GM18502 (cell line): ENCODE data around the gene GJC1.

Source experiments
- ATAC-seq: cut with Tn5 transposase; IDR thresholded peaks from one replicate; pipeline ENCODE4 v1.9.1; 2021; ENCODE audit warnings: mild to moderate bottlenecking; ENCODE audit not compliant: unreplicated experiment, poor library complexity

Gene GJC1

DNA sequence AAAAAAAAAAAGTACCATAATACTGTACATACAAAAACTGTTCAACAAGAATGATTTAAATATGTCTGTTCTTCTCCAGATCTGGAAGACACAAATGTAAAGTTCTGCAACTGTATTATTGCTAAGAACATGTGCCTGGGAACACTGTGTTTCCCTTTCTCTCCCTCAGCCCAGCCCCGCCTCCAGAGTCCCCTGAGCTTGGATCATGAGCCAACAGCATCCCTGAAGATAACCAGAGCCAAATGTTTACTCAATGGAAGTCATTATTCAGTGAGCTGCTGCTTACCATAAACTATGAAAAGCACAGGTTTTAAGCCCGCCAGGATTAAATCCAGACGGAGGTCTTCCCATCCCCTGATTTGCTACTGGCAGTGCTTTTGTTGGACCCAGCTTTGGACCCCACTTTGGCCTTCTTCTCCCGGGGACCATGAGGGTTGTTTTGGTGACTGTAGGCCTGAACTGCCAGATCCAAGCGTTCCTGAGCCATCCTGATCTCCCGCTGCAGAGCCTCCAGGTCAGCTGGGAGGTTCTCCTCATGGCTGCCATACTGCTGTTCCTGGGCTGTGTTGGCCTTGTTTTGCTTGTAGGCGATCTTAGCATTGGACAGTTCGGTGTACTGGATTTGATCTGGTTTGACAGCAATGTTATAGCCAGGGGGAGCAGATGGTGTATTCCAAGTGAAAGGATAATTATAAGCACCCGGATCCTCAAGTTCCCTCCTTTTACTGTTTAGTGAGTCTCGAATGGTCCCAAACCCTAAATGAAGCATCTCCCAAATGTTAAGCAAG, 25.6 kb downstream of the GJC1 start:
- ATAC-seq, result no peak

DNA sequence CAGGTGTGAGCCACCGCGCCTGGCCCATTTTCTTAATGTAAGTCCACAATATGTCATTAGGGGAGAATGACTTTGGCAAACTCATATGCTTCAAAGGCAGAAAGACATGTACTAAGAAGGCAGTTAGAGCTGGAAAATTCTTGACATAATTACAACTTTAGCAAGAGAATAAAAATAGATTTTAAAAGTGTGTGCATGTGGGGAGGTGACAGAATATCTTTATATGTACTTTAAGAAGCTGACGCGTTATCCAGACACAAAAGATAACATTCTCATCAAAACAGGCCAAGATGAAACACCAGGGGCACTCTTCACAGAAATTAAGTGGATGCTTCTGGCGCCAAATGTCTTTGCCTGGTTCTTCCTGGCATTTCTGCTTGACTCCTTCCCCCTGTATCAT, 28.2 kb downstream of the GJC1 start:
- no peak for ATAC-seq

- no peak for ATAC-seq
Measured at GRCh38 chr17:44798356-44798755, 31.7 kb downstream of the GJC1 start.

GRCh38 chr17:44797802-44798201, 32.3 kb downstream of the GJC1 start:
- ATAC-seq, result no peak

DNA sequence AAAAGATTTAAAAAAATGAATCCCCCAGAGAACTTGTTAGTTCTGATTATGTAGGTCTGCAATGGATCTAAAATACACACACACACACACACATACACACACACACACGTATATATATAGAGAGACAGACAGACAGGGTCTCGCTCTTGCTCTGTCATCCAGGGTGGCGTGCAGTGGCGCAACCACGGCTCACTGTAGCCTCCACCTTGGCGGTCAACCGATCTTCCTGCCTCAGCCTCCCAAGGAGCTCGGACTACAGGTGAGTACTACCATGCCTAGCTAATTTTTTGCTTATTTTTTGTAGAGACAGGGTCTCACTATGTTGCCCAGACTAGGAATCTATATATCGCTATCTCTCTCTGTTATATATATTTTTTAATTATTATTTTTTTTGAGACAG, 33.4 kb downstream of the GJC1 start:
- no peak for ATAC-seq

- ATAC-seq, result no peak
Measured at GRCh38 chr17:44795928-44796327, 34.2 kb downstream of the GJC1 start.

GRCh38 chr17:44795421-44795820, 34.7 kb downstream of the GJC1 start:
- no peak for ATAC-seq

GRCh38 chr17:44794851-44795413, 35.2 kb downstream of the GJC1 start:
- no peak for ATAC-seq

DNA sequence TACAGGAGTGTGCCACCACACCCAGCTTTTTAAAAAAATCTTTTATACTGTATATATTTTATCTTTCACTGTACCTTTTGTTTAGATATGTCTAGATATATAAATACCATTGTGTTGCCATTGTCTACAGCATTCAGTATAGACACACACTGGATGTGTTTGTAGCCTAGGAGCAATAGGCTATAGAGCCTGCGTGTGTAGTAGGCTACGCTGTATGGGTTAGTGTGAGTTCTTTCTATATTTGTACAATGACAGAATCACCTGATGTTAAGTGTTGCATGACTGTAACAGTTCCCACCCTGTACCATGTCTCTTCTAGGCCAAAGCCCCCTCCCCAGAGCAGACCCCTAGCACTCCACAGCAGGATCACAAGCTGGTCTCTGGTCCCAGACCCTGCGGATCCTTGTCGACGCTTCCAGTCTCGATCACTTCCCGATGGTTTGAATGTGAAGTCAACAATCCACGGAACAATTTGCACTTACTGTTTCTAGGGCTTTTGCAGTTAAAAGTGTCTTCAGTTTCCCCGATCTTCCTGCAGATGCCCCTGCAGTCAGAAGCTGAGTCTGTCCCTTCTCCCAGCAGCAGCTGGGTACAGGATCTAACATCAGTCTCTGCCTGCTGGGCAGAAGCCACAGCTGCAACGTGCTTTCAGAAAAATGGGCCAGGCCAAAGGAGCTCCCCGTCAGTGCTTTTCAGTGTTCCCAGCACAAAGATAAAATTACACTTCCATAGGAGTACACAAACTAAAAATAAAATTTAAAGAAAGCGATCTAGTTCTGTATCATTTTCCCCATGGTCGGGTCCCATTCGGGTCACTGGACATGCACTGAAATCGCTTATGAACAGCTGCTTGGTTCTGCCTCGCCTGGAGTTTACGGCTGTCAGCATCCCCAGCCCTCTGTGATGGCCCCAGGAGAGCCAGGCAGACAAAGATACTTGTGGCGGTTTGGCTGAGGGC, 35.9 kb downstream of the GJC1 start:
- ATAC-seq, result no peak

DNA sequence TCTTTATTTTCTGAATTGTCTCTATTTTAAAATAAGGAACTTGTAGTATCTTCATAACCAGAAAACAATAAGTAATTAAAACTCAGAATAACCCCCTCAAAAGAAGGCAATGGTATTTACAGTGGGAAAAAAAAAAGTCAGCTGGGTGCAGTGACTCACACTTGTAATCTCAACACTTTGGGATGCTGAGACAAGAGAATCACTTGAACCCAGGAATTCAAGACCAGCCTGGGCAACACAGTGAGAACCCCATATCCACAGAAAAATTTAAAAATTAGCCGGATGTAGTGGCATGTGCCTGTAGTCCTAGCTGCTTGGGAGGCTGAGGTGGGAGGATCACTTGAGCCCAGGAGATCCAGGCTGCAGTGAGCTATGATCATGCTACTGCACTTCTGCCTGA, 37.8 kb downstream of the GJC1 start:
- ATAC-seq, result no peak

DNA sequence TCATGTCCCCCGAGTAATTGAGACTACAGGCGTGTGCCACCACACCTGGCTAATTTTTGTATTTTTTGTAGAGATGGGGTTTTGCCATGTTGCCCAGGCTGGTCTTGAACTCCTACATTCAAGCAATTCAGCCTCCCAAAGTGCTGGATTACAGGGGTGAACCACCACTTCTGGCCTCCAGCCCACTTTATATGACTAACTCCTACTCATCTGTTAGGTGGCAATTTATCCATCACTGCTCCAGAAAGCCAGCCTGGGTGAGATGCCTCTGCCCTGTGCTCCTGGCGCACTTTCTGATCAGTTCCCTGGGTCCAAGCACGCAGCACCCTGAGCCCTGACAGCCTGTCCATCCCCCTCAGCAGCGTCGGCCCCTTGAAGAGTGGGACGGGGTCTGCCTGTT, 41.9 kb downstream of the GJC1 start:
- ATAC-seq, result no peak

DNA sequence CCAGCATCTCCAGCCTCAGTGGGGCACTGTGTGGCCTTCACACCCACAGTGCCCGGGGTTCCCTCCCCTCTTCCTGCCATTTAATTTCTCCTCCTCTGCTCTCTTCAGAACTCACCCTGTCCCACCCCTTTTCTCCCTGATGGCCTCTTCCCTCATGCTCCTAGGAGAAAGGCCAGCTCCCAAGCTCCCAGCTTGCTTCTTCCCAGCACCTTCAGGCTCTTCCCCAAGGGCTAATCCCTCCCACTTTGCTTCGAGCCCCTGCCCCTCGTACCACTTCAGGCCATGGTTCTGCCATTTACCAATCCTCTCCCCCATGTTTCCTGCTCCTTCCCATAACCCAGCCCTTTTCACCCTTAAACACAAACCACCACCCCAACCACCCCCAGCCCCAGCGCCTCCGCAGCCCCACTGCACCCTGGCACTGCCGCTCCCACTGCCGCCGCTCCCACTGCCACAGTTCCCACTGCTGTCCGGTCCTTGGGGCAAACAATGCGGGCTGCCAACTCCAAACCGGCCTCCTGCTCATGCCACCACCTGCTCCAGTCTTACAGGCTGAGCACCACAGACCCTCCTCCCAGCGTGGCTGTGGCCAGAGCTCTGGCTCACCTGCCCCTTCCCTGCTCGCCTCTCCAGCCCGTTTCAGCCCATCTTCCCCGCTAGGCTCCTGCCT, 42.7 kb downstream of the GJC1 start:
- ATAC-seq, result no peak

- ATAC-seq, result no peak
Measured at GRCh38 chr17:44786551-44787081, 43.5 kb downstream of the GJC1 start.

DNA sequence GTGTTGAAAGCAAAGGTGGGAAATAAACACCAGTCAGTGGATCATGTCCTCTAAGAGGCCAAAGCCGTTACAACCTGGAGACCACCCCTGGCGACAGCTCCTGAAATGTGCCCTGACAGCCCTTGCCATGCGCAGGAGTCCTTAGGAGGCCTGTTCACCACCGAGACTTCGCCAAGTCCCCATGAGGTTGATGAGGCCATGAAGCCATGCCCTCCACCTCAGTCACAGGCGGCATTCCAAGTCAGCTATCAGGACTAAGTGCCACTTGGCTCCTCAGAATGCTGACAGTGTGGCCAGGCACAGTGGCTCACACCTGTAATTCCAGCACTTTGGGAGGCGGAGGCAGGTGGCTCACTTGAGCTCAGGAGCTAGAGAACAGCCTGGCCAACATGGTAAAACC, 44.2 kb downstream of the GJC1 start:
- no peak for ATAC-seq

- no peak for ATAC-seq
Measured at GRCh38 chr17:44782326-44782850, 47.7 kb downstream of the GJC1 start.

DNA sequence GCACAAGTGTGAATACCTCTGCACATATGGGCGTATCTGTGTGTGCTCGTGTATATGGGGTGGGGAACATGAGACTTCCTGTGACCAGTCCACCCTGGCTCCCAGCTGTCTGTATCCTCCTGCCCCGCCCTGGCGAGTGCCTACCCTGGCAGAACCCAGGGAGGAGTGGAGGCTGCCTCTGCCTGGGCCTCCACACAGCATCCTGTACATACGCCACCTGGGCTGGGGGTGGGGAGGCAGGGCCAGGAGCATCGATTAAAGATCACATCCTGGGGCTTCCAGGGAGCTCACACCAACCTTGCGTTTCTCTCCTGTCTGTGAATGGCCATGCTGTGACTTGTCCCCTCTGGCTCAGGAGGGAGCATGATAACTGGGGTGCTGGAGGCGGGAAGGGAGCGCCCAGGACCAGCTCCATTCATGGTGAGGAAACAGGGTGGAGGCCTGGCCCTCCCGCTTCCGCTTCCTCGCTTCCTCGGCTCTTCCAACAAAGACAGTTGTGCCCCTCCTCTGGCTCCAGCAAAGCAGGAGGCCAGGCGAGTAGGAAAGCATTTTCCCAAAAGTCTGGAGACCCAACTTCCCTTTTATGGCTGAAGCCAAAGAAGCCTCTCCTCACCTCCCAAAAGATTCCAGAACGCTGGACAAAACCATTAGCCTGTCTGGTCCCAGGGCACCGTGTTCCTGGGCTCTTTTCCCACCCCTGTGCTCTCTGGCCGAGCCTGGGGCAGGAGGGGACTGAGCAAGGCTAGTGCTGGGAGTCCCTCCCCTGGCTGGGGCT, 48.3 kb downstream of the GJC1 start:
- no peak for ATAC-seq

- ATAC-seq, result no peak
Measured at GRCh38 chr17:44780845-44781480, 49.1 kb downstream of the GJC1 start.

- no peak for ATAC-seq
Measured at GRCh38 chr17:44780161-44780560, 49.9 kb downstream of the GJC1 start.
